ENCODE data around the gene PHPT1. TPM values are rescaled to one million over a fixed set of nuclear protein-coding genes. Genes with fewer than 3 reads are reported as not detected.

Gene PHPT1
- total RNA-seq, 1 experiment from 2014 or later, result 161 TPM

- Histone ChIP-seq H4K5ac (ENCODE audit: insufficient read length, low read depth, low read length) (no peak overlapping the region), H4K91ac (ENCODE audit: insufficient read length, low read depth, low read length) (no peak overlapping the region), H3K4me2 (ENCODE audit: insufficient read depth, insufficient read length, low read length) (no peak overlapping the region), H2AFZ (ENCODE audit: low read length) (no peak overlapping the region), H2BK20ac (ENCODE audit: low read depth, low read length, poor library complexity, severe bottlenecking) (no peak overlapping the region), H2BK5ac (ENCODE audit: insufficient read length, low read length) (no peak overlapping the region), H2BK12ac (ENCODE audit: insufficient read length, low read depth, low read length) (no peak overlapping the region), H3K79me2 (ENCODE audit: insufficient read depth, low read length) (peaks cover 2% of the 10 kb centered on the region; the same call in 1 of the 2 replicates), H3K27ac (ENCODE audit: insufficient read length, low read depth, low read length) (no peak overlapping the region), H3K23ac (ENCODE audit: insufficient read length, low read depth, low read length) (no peak overlapping the region), H3K9ac (ENCODE audit: extremely low read depth, insufficient read length, low read length) (no peak overlapping the region), H2AK5ac (ENCODE audit: insufficient read length, low read length) (no peak overlapping the region), H4K20me1 (ENCODE audit: control insufficient read depth, insufficient read depth, insufficient read length) (no peaks in the 10 kb centered on the region), H3T11ph (ENCODE audit: low read length) (no peak overlapping the region), H3K18ac (ENCODE audit: insufficient read length, low read depth, low read length) (no peak overlapping the region), H3K27me3 (ENCODE audit: insufficient read depth, low read length) (no peaks in the 10 kb centered on the region), H3K23me2 (ENCODE audit: insufficient read length, low read depth, low read length, poor library complexity, severe bottlenecking) (peaks cover 4% of the 10 kb centered on the region), H3K4me1 (ENCODE audit: insufficient read depth, low read length) (0 out of 2 replicates have a peak, but pooled peaks cover 3% of the 10 kb centered on the region), H4K8ac (replicated peaks; ENCODE audit: insufficient read length, low read depth, low read length) (no peak overlapping the region), H2BK120ac (ENCODE audit: low read depth, low read length, poor library complexity, severe bottlenecking) (no peak overlapping the region), H3K56ac (ENCODE audit: insufficient read length, low read depth, low read length) (no peak overlapping the region), H2BK15ac (ENCODE audit: low read depth, low read length) (no peak overlapping the region), H3K14ac (ENCODE audit: insufficient read depth, low read length) (no peak overlapping the region), H3K4ac (ENCODE audit: low read depth, low read length) (no peak overlapping the region), H3K79me1 (ENCODE audit: insufficient read depth, low read depth, low read length, poor library complexity, severe bottlenecking) (peaks cover 2% of the 10 kb centered on the region), H3K9me3 (ENCODE audit: control insufficient read depth, low read depth, low read length) (peaks cover 5% of the 10 kb centered on the region)
- Mint-ChIP-seq H3K4me3 (peak overlapping the region; percentile 63 to 81), H3K4me1 (peaks cover 5 to 6% of the 10 kb centered on the region in 2 experiments), H3K27me3 (ENCODE audit: low read depth) (peaks cover 15% of the 10 kb centered on the region), H3K36me3 (ENCODE audit: insufficient read depth in 1 of 3, low read depth in 3 of 3) (peaks cover 19 to 49% (median 46%) of the 10 kb centered on the region in 3 experiments), H3K9me3 (peaks cover 35 to 53% of the 10 kb centered on the region in 2 experiments), H3K27ac (no peak overlapping the region)
- no CpG with 5 or more reads among the region's 18 CpGs for WGBS (ENCODE audit: extremely low coverage, insufficient read length, low lambda C conversion rate)
- DNase-seq, result no peak
- TF ChIP-seq CTCF (conservative IDR thresholded peaks at IDR 0.05), result no peak
These were observed 18.3 kb downstream of the PHPT1 start for GRCh38 chr9:136867480-136867879.
